ENCODE measurements around the gene EHHADH. TPM values are rescaled to one million over a fixed set of nuclear protein-coding genes. Genes with fewer than 3 reads are reported as not detected.

The EHHADH gene
- total RNA-seq, 1 experiment from 2014 or later, result 8.4 TPM

DNA sequence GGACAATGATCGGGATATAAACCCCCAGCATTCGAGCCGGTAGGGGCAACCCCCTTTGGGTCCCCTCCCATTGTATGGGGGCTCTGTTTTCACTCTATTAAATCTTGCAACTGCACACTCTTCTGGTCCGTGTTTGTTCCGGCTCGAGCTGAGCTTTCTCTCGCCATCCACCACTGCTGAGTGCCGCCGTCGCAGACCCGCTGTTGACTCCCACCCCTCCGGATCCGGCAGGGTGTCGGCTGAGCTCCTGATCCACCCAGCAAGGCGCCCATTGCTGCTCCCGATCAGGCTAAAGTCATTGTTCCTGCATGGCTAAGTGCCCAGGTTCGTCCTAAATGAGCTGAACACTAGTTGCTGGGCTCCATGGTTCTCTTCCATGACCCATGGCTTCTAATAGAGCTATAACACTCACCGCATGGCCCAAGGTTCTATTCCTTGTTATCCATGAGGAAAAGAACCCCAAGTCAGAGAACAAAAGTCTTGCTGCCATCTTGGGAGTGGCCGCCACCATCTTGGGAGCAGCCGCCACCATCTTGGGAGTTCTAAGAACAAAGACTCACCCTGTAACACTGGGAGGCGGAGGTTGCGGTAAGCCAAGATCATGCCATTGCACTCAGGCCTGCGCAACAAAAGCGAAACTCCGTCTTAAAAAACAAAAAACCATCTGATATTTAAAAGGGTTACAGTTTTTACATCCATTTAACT lies 11.2 kb upstream of the EHHADH start:
- Histone ChIP-seq H3K27me3 (ENCODE audit: insufficient read depth, low read depth) (no peaks in the 10 kb centered on the region), H3K79me2 (ENCODE audit: low read depth) (no peaks in the 10 kb centered on the region), H3K9me3 (ENCODE audit: insufficient read depth, low read depth) (no peaks in the 10 kb centered on the region), H3K9me2 (ENCODE audit: insufficient read depth) (no peaks in the 10 kb centered on the region), H3K36me3 (ENCODE audit: low read depth) (no peaks in the 10 kb centered on the region), H3K4me1 (replicated peaks; ENCODE audit: insufficient read depth) (no peaks in the 10 kb centered on the region), H2AFZ (no peak overlapping the region), H3F3A (ENCODE audit: insufficient read depth, low read depth) (no peaks in the 10 kb centered on the region), H3K4me2 (no peak overlapping the region), H3K4me3 (no peak overlapping the region), H3K27ac (no peak overlapping the region), H4K20me1 (ENCODE audit: insufficient read depth) (no peaks in the 10 kb centered on the region)
- CTCF ChIA-PET, result interaction anchor here (0.6 kb wide), 1 partner anchor 159 kb away, joined by 3 read pairs; no protein-coding TSS in a partner anchor
- no TSS peak for BruUV-seq (replicated peaks)
- POLR2A ChIA-PET (ENCODE audit: unreplicated experiment), result no interaction called here
- DNase-seq, result no peak
- intact Hi-C loops (cut with micrococcal nuclease; ENCODE audit: unreplicated experiment), result no loop called here
- TF ChIP-seq, protein P1, sequence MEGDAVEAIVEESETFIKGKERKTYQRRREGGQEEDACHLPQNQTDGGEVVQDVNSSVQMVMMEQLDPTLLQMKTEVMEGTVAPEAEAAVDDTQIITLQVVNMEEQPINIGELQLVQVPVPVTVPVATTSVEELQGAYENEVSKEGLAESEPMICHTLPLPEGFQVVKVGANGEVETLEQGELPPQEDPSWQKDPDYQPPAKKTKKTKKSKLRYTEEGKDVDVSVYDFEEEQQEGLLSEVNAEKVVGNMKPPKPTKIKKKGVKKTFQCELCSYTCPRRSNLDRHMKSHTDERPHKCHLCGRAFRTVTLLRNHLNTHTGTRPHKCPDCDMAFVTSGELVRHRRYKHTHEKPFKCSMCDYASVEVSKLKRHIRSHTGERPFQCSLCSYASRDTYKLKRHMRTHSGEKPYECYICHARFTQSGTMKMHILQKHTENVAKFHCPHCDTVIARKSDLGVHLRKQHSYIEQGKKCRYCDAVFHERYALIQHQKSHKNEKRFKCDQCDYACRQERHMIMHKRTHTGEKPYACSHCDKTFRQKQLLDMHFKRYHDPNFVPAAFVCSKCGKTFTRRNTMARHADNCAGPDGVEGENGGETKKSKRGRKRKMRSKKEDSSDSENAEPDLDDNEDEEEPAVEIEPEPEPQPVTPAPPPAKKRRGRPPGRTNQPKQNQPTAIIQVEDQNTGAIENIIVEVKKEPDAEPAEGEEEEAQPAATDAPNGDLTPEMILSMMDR (conservative IDR thresholded peaks at IDR 0.05), result no peak
- TF ChIP-seq EZH2 (IDR thresholded peaks at IDR 0.05; ENCODE audit: low read depth), result no peak

DNA sequence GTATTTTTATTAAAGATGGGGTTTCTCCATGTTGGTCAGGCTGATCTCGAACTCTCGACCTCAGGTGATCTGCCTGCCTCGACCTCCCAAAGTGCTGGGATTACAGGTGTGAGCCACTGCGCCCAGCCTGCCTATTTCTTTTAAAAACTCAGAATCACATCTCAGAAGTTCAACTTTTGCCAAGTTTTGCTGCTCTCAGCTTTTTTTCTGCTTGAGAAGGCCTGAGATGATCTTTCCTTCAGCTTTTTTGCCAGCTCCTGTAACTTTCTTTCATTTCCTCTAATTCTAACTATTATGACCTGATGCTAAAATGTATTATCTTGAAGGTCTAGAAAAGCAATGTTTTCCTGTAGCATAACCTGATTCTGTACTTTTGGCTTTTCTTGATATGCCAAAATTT lies 9.6 kb upstream of the EHHADH start:
- ChIA-PET CTCF (interaction anchor here (0.6 kb wide), 1 partner anchor 283 kb away, joined by 10 read pairs; no protein-coding TSS in a partner anchor), POLR2A (ENCODE audit: unreplicated experiment) (no interaction called here)
- H3K27ac ChIP-seq, result no peak overlapping the region
- no peaks in the 10 kb centered on the region for H3K36me3 ChIP-seq (ENCODE audit: low read depth)
- no peaks in the 10 kb centered on the region for H3K27me3 ChIP-seq (ENCODE audit: insufficient read depth, low read depth)
- H3F3A ChIP-seq (ENCODE audit: insufficient read depth, low read depth), result no peaks in the 10 kb centered on the region
- no TSS peak for BruUV-seq (replicated peaks)
- no peak for DNase-seq
- no peak overlapping the region for H3K4me2 ChIP-seq
- TF ChIP-seq EZH2 (IDR thresholded peaks at IDR 0.05; ENCODE audit: low read depth), result no peak
- TF ChIP-seq, protein P1 (conservative IDR thresholded peaks at IDR 0.05), result no peak
- intact Hi-C loops (cut with micrococcal nuclease; ENCODE audit: unreplicated experiment), result no loop called here
- no peaks in the 10 kb centered on the region for H4K20me1 ChIP-seq (ENCODE audit: insufficient read depth)
- no peaks in the 10 kb centered on the region for H3K79me2 ChIP-seq (ENCODE audit: low read depth)
- H3K4me1 ChIP-seq (replicated peaks; ENCODE audit: insufficient read depth), result no peaks in the 10 kb centered on the region
- H2AFZ ChIP-seq, result 0 out of 2 replicates have a peak overlapping the region, but pooled peaks have one; percentile 30
- H3K4me3 ChIP-seq, result no peak overlapping the region
- no peaks in the 10 kb centered on the region for H3K9me2 ChIP-seq (ENCODE audit: insufficient read depth)
- no peaks in the 10 kb centered on the region for H3K9me3 ChIP-seq (ENCODE audit: insufficient read depth, low read depth)

DNA sequence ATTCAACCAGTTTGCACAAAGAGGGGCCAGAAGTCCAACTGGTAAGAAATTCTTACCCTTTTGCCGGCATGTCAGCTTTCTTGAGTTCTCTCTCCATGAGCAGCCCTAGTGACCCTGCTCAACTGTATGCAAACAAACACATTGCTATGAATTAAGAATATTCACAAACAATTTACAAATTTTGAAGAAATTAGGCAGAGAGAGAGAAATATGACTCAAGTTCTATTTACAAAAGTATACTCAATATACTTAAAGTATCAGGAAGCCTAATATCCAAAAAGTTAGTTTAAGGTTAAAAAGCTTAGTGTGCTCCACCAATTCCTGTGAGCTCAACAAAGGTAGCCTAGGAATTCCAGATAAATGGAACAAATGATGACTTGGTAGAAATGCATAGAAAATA lies 3.5 kb upstream of the EHHADH start:
- Histone ChIP-seq H2AFZ (no peak overlapping the region), H3K4me3 (no peak overlapping the region), H3K36me3 (ENCODE audit: low read depth) (no peaks in the 10 kb centered on the region), H3K4me1 (replicated peaks; ENCODE audit: insufficient read depth) (no peaks in the 10 kb centered on the region), H4K20me1 (ENCODE audit: insufficient read depth) (no peaks in the 10 kb centered on the region), H3K9me3 (ENCODE audit: insufficient read depth, low read depth) (0 out of 2 replicates have a peak, but pooled peaks cover 6% of the 10 kb centered on the region), H3K4me2 (no peak overlapping the region), H3K79me2 (ENCODE audit: low read depth) (no peaks in the 10 kb centered on the region), H3K9me2 (ENCODE audit: insufficient read depth) (no peaks in the 10 kb centered on the region), H3K27me3 (ENCODE audit: insufficient read depth, low read depth) (no peaks in the 10 kb centered on the region), H3F3A (ENCODE audit: insufficient read depth, low read depth) (no peaks in the 10 kb centered on the region; the same call in 1 of the 2 replicates), H3K27ac (no peak overlapping the region)
- ChIA-PET CTCF (no interaction called here), POLR2A (ENCODE audit: unreplicated experiment) (no interaction called here)
- TF ChIP-seq EZH2 (IDR thresholded peaks at IDR 0.05; ENCODE audit: low read depth), result no peak
- TF ChIP-seq, protein P1 (conservative IDR thresholded peaks at IDR 0.05), result no peak
- no peak for DNase-seq
- intact Hi-C loops (cut with micrococcal nuclease; ENCODE audit: unreplicated experiment), result no loop called here
- no TSS peak for BruUV-seq (replicated peaks)

Data from PC-9 (cell line).